Kidney (tissue), 14 donors: ENCODE measurements around the gene HOXB8. TPM values are rescaled to one million over a fixed set of nuclear protein-coding genes. Genes with fewer than 3 reads are reported as not detected.
A peak's percentile ranks its signal among the peaks of the same experiment; 100 is the strongest.

Source experiments
- DNase-seq, 5 donors: peaks; one replicate each; pipeline ENCODE4 v3.0.0-alpha.2; 2013 to 2020
- FAIRE-seq: peaks from 2 replicates; lab custom pipeline; 2012; peaks lifted over from hg19 to GRCh38; lab: Jason Lieb, UNC
- H3K27ac ChIP-seq, 2 donors: one replicate each; pipeline ENCODE4 v1.7.0; 2013; ENCODE audit warnings: low read depth in 2 of 2, low read length in 2 of 2, inconsistent platforms in 1 of 2
- H3K27me3 ChIP-seq: one replicate; pipeline ENCODE4 v1.7.1; 2013; ENCODE audit warnings: low read length, inconsistent platforms; ENCODE audit not compliant: control insufficient read depth, insufficient read depth
- H3K36me3 ChIP-seq, 3 donors: one replicate each; pipeline versions ENCODE4 v1.7.0 to v1.7.1; 2013; ENCODE audit warnings: low read length in 3 of 3, control low read depth in 1 of 3, inconsistent platforms in 1 of 3; ENCODE audit not compliant: insufficient read depth in 3 of 3, control insufficient read depth in 2 of 3
- H3K4me1 ChIP-seq, 3 donors: one replicate each; pipeline versions ENCODE4 v1.7.0 to v1.7.1; 2013; ENCODE audit warnings: low read length in 3 of 3, inconsistent platforms in 1 of 3, low read depth in 1 of 3; ENCODE audit not compliant: control insufficient read depth in 2 of 3, insufficient read depth in 2 of 3
- H3K4me3 ChIP-seq, 3 donors: one replicate each; pipeline versions ENCODE4 v1.7.0 to v1.8.1; 2013; ENCODE audit warnings: low read length in 3 of 3, control low read depth in 1 of 3, inconsistent platforms in 1 of 3
- H3K9ac ChIP-seq, 3 donors: one replicate each; pipeline versions ENCODE4 v1.7.0 to v1.7.1; 2013; ENCODE audit warnings: low read length in 3 of 3, control low read depth in 1 of 3, inconsistent platforms in 1 of 3
- H3K9me3 ChIP-seq, 3 donors: one replicate each; pipeline versions ENCODE4 v1.7.0 to v1.7.1; 2013; ENCODE audit warnings: low read length in 3 of 3, control low read depth in 1 of 3, inconsistent platforms in 1 of 3; ENCODE audit not compliant: control insufficient read depth in 2 of 3, insufficient read depth in 1 of 3
- CTCF ChIP-seq: IDR thresholded peaks from 3 replicates; pipeline ENCODE4 v1.5.1; 2012; ENCODE audit warnings: mild to moderate bottlenecking, moderate library complexity, borderline replicate concordance; ENCODE audit not compliant: insufficient read depth; ENCODE audit errors: extremely low read depth
- intact Hi-C: fragments of 100-400 bp; cut with DNase I; formaldehyde crosslinking; loops from one replicate; pipeline ENCODE4 v1.11.1; 2022
- polyA plus RNA-seq: library from polyadenylated mRNA; stranded (reverse); fragments of 350-450 nt; fragmentation: Illumina TruSeq; extraction: RNeasy Lipid Tissue Mini Kit (QIAGEN cat#74804); gene quantifications from one replicate; pipeline ENCODE4 v1.2.3, GENCODE V29; 2014; ENCODE audit warnings: low read depth, low replicate concordance; ENCODE audit not compliant: insufficient read depth
- total RNA-seq: library from RNA; stranded (reverse); fragmentation: NEBNext Ultra II Directional; extraction: Animal tissue kit (Norgen Biotek cat#: 25700); gene quantifications from one replicate; pipeline ENCODE4 v1.2.1, GENCODE V29; 2021
- donor health status: control.
- donor health status: control.
- donor health status: control.
- donor health status: control.
- donor health status: control.
- donor health status: DM: yes; HTN: yes; CAD: no.
- donor health status: Normal renal cell carcinoma (clear cell type).

Gene HOXB8
- total and polyA plus RNA-seq, 2 donors from 2014 or later, result 19.3 to 48.7 TPM

GRCh38 chr17:48647103-48647962 lies 32.2 kb upstream of the HOXB8 start:
- H3K4me1 ChIP-seq, result peaks cover 0 to 4% (median 0%) of the 10 kb centered on the region in 3 donors
- peak overlapping the region in 1 of 2 donors; percentile 20 for H3K27ac ChIP-seq
- H3K9me3 ChIP-seq, result no peaks in the 10 kb centered on the region
- peak overlapping the region; percentile 39 to 68 (median 43) for H3K9ac ChIP-seq
- FAIRE-seq (no peak), DNase-seq (peak in 4 of 5 donors; percentile 71 to 83 (median 82))
- no peak for TF ChIP-seq CTCF
- no peaks in the 10 kb centered on the region for H3K36me3 ChIP-seq
- H3K4me3 ChIP-seq, result peak overlapping the region; percentile 57 to 64 (median 62)
- intact Hi-C loops, result no loop called here
- H3K27me3 ChIP-seq, result peaks cover 25% of the 10 kb centered on the region

- no peaks in the 10 kb centered on the region for H3K9me3 ChIP-seq
- intact Hi-C loops, result no loop called here
- FAIRE-seq, result no peak
- peaks cover 31% of the 10 kb centered on the region for H3K27me3 ChIP-seq
- peak overlapping the region in 1 of 3 donors; percentile 62 for H3K4me3 ChIP-seq
- no peak overlapping the region for H3K9ac ChIP-seq
- no peak for TF ChIP-seq CTCF
- H3K27ac ChIP-seq, result peak overlapping the region; percentile 32 to 52
- peak in 4 of 5 donors; percentile 88 to 91 (median 90) for DNase-seq
- no peaks in the 10 kb centered on the region for H3K36me3 ChIP-seq
- peaks cover 0 to 4% (median 0%) of the 10 kb centered on the region in 3 donors for H3K4me1 ChIP-seq
These were observed 31.4 kb upstream of the HOXB8 start for GRCh38 chr17:48646183-48647102.

GRCh38 chr17:48645639-48646182 lies 30.6 kb upstream of the HOXB8 start:
- H3K4me3 ChIP-seq, result no peak overlapping the region
- H3K27ac ChIP-seq, result peak overlapping the region in 1 of 2 donors; percentile 32
- intact Hi-C loops, result no loop called here
- TF ChIP-seq CTCF, result no peak
- H3K4me1 ChIP-seq, result peaks cover 0 to 4% (median 0%) of the 10 kb centered on the region in 3 donors
- H3K27me3 ChIP-seq, result peaks cover 37% of the 10 kb centered on the region
- peak in 1 of 5 donors; percentile 34 for DNase-seq
- no peaks in the 10 kb centered on the region for H3K36me3 ChIP-seq
- no peaks in the 10 kb centered on the region for H3K9me3 ChIP-seq
- FAIRE-seq, result no peak
- no peak overlapping the region for H3K9ac ChIP-seq
